ENCODE measurements around the gene FXR2.

The FXR2 gene

DNA sequence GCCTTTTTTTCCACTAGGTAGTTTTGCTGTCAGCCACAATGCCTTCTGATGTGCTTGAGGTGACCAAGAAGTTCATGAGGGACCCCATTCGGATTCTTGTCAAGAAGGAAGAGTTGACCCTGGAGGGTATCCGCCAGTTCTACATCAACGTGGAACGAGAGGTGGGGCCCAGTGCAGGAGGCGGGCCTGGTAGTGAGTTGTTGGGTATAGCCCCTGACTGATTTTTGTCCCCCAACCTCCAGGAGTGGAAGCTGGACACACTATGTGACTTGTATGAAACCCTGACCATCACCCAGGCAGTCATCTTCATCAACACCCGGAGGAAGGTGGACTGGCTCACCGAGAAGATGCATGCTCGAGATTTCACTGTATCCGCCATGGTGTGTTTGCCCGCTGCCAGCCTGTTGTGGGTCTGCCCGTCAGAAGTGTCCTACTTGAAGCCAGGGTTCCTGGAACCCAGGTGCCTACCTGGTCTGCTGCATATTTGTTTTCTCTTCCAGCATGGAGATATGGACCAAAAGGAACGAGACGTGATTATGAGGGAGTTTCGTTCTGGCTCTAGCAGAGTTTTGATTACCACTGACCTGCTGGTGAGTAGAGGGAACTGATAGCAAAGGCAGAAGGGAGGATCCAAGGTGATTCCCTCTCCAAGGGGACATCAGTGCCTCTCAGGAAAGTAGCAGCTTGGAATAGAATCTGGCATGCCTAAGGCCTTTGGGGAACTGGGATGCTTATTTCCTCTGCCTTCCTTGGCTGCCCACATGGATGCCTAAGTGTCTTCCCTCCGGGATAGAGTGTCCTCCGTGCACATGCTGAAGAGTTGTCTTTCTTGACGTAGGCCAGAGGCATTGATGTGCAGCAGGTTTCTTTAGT lies 37.1 kb downstream of the FXR2 start:
- H3K36me3 ChIP-seq (replicated peaks) = peaks cover 62% of the 10 kb centered on the region
- no peak for DNase-seq
- H3K27ac ChIP-seq = no peak overlapping the region
- no peaks in the 10 kb centered on the region for H3K27me3 ChIP-seq (replicated peaks)
- in situ Hi-C loops (cut with HindIII; ENCODE audit: low pct_ligation_motif_present, low sequenced_read_pairs) = no loop called here
- H3K4me3 ChIP-seq (ENCODE audit: low read depth, low read length) = no peak overlapping the region
- TF ChIP-seq, protein P1, sequence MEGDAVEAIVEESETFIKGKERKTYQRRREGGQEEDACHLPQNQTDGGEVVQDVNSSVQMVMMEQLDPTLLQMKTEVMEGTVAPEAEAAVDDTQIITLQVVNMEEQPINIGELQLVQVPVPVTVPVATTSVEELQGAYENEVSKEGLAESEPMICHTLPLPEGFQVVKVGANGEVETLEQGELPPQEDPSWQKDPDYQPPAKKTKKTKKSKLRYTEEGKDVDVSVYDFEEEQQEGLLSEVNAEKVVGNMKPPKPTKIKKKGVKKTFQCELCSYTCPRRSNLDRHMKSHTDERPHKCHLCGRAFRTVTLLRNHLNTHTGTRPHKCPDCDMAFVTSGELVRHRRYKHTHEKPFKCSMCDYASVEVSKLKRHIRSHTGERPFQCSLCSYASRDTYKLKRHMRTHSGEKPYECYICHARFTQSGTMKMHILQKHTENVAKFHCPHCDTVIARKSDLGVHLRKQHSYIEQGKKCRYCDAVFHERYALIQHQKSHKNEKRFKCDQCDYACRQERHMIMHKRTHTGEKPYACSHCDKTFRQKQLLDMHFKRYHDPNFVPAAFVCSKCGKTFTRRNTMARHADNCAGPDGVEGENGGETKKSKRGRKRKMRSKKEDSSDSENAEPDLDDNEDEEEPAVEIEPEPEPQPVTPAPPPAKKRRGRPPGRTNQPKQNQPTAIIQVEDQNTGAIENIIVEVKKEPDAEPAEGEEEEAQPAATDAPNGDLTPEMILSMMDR (IDR thresholded peaks at IDR 0.05; ENCODE audit: low read depth, low read length, missing control alignments) = no peak

DNA sequence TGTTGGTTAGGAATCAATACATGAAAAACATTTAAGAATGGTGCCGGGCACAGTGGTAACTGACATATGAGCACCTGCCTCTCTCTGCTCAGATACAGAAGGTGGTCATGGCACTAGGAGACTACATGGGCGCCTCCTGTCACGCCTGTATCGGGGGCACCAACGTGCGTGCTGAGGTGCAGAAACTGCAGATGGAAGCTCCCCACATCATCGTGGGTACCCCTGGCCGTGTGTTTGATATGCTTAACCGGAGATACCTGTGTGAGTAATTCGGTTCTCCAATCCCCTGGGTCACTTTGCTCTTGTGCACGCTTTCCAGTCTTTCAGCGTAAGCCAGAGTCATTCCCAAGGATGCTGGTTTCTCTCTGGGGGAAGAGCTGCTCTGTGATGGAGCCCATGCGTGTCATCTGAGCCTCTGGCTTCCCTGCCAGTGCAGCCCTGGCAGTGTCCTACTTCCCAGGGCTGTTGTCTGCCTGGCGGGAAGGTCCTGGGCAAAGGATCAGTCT lies 38.2 kb downstream of the FXR2 start:
- Histone ChIP-seq H3K4me3 (ENCODE audit: low read depth, low read length) (no peak overlapping the region), H3K27ac (no peak overlapping the region), H3K27me3 (replicated peaks) (no peaks in the 10 kb centered on the region), H3K36me3 (replicated peaks) (peaks cover 62% of the 10 kb centered on the region)
- DNase-seq = no peak
- in situ Hi-C loops (cut with HindIII; ENCODE audit: low pct_ligation_motif_present, low sequenced_read_pairs) = no loop called here
- TF ChIP-seq, protein P1 (IDR thresholded peaks at IDR 0.05; ENCODE audit: low read depth, low read length, missing control alignments) = no peak

DNA sequence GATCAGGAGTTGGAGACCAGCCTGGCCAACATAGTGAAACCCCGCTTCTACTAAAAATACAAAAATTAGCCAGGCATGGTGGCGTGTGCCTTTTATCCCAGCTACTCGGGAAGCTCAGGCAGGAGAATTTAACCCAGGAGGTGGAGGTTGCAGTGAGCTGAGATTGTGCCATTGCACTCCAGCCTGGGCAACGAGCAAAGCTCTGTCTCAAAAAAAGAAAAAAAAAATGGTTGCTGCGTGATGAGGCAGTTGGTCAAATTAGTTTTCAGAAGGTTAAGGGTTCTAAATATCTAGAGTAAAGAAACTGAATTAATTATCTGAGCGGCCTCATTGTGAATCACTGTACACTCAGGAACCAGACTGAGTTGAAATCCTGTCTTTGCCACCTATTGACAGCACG lies 38.7 kb downstream of the FXR2 start:
- in situ Hi-C loops (cut with HindIII; ENCODE audit: low pct_ligation_motif_present, low sequenced_read_pairs) = no loop called here
- Histone ChIP-seq H3K36me3 (replicated peaks) (peaks cover 67% of the 10 kb centered on the region), H3K4me3 (ENCODE audit: low read depth, low read length) (peak overlapping the region; percentile 20), H3K27ac (no peak overlapping the region), H3K27me3 (replicated peaks) (no peaks in the 10 kb centered on the region)
- DNase-seq = no peak
- TF ChIP-seq, protein P1 (IDR thresholded peaks at IDR 0.05; ENCODE audit: low read depth, low read length, missing control alignments) = no peak

DNA sequence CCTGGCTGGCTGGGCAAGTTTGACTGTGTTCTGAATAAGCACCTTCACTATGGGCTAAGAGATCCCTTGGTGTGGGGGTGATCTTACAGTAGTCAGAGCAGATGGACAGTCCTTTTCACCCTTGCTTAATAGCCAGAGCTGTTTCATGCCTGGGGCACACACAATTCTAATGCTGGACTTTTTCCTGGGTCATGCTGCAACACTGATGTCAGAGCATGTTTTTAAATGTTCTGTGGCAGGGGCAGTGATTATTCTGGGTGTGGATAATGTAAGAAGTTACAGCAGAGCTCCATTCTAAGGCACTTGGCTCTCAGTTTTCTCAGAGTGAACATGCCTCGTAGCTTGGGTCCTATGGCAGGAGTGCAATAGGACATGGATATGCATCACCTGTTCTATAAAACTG lies 39.2 kb downstream of the FXR2 start:
- H3K27ac ChIP-seq = no peak overlapping the region
- peaks cover 72% of the 10 kb centered on the region for H3K36me3 ChIP-seq (replicated peaks)
- no peak for DNase-seq
- in situ Hi-C loops (cut with HindIII; ENCODE audit: low pct_ligation_motif_present, low sequenced_read_pairs) = no loop called here
- TF ChIP-seq, protein P1 (IDR thresholded peaks at IDR 0.05; ENCODE audit: low read depth, low read length, missing control alignments) = no peak
- H3K27me3 ChIP-seq (replicated peaks) = no peaks in the 10 kb centered on the region
- H3K4me3 ChIP-seq (ENCODE audit: low read depth, low read length) = peak overlapping the region; percentile 95

DNA sequence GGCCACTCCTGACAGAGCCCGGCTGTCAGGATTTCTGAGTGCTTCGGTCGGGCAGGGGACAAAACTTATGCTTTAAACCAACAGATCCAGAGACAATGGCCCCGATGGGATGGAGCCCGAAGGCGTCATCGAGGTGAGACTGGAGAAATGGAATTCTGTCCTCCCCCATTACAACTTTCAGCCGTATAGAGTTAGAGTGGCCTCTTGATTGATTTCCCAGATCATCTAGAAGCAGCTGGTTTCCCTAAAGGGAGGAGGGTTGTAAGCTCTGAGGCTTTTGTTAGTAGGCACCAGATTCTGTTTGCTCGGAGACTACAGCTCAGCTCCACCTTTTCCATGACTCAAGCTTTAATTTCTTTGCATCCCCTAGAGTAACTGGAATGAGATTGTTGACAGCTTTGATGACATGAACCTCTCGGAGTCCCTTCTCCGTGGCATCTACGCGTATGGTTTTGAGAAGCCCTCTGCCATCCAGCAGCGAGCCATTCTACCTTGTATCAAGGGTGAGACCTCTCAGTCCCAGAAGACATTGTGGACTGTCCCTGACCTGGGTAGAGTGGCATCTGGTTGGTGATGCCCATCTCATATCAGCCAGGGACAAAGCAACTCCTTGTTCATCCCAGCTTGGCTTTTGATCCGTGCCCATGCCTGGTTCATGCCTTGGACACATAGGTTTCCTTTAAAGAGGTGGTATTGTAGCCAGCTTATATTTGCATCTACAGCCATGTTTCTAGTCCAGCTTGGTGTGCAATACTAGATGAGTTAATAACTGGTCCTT lies 40.3 kb downstream of the FXR2 start:
- H3K36me3 ChIP-seq (replicated peaks) = peaks cover 80% of the 10 kb centered on the region
- TF ChIP-seq, protein P1 (IDR thresholded peaks at IDR 0.05; ENCODE audit: low read depth, low read length, missing control alignments) = no peak
- in situ Hi-C loops (cut with HindIII; ENCODE audit: low pct_ligation_motif_present, low sequenced_read_pairs) = no loop called here
- no peak for DNase-seq
- peak overlapping the region; percentile 95 for H3K4me3 ChIP-seq (ENCODE audit: low read depth, low read length)
- no peaks in the 10 kb centered on the region for H3K27me3 ChIP-seq (replicated peaks)
- H3K27ac ChIP-seq = peak overlapping the region; percentile 91
